Effector CD8-positive, alpha-beta T cell (primary cell): Measurements from ENCODE around the gene ITGA6.

Experiments
- DNase-seq: peaks from one replicate; lab custom pipeline; 2025; lab: John Stamatoyannopoulos, UW
- total RNA-seq, 4 experiments: gene quantifications; one replicate each; lab custom pipeline; 2026; lab: John Stamatoyannopoulos, UW

The ITGA6 gene
- total RNA-seq, result 14.7 to 39.4 (median 30.4) reads per million in 4 experiments

GRCh38 chr2:172427256-172427989 is at the start of gene ITGA6:
TSS of gene ITGA6 (plus strand) at chr2:172427586.
- peak; percentile 59 for DNase-seq

GRCh38 chr2:172380436-172381274 is 46.7 kb upstream of the ITGA6 start:
- no peak for DNase-seq

- DNase-seq, result no peak
Measured at GRCh38 chr2:172381275-172382027, 45.9 kb upstream of the ITGA6 start.

- no peak for DNase-seq
Measured at GRCh38 chr2:172387361-172387760, 40.0 kb upstream of the ITGA6 start.

GRCh38 chr2:172389685-172390339 is 37.6 kb upstream of the ITGA6 start:
- no peak for DNase-seq

GRCh38 chr2:172394002-172394401 is 33.4 kb upstream of the ITGA6 start:
- DNase-seq, result no peak

GRCh38 chr2:172395503-172395902 is 31.9 kb upstream of the ITGA6 start:
- no peak for DNase-seq

GRCh38 chr2:172397148-172397834 is 30.1 kb upstream of the ITGA6 start:
- no peak for DNase-seq

GRCh38 chr2:172398440-172398839 is 28.9 kb upstream of the ITGA6 start:
- no peak for DNase-seq

- DNase-seq, result no peak
Measured at GRCh38 chr2:172399765-172400164, 27.6 kb upstream of the ITGA6 start.

- no peak for DNase-seq
Measured at GRCh38 chr2:172402198-172402597, 25.2 kb upstream of the ITGA6 start.

GRCh38 chr2:172403402-172403801 is 24.0 kb upstream of the ITGA6 start:
- no peak for DNase-seq

- no peak for DNase-seq
Measured at GRCh38 chr2:172403881-172404468, 23.4 kb upstream of the ITGA6 start.

- no peak for DNase-seq
Measured at GRCh38 chr2:172404824-172405223, 22.6 kb upstream of the ITGA6 start.

- no peak for DNase-seq
Measured at GRCh38 chr2:172405673-172406072, 21.7 kb upstream of the ITGA6 start.

GRCh38 chr2:172408143-172408766 is 19.1 kb upstream of the ITGA6 start:
- no peak for DNase-seq

- DNase-seq, result no peak
Measured at GRCh38 chr2:172409042-172409441, 18.3 kb upstream of the ITGA6 start.

GRCh38 chr2:172412984-172413492 is 14.3 kb upstream of the ITGA6 start:
- no peak for DNase-seq

- no peak for DNase-seq
Measured at GRCh38 chr2:172415157-172415864, 12.1 kb upstream of the ITGA6 start.

GRCh38 chr2:172415865-172416183 is 11.6 kb upstream of the ITGA6 start:
- no peak for DNase-seq
